Spleen (tissue), 11 donors: ENCODE measurements around the gene DNPH1. TPM values are rescaled to one million over a fixed set of nuclear protein-coding genes. Genes with fewer than 3 reads are reported as not detected.

Source experiments
- DNase-seq: peaks from one replicate; pipeline ENCODE4 v3.0.0-alpha.2; 2020
- H3K27ac ChIP-seq, 8 donors: fragments of 200-600 bp; sonication (generic) in 7 of 8; 1 replicate in 4 of 8; 2 replicates in 4 of 8; pipeline versions ENCODE4 v1.5.0 to v1.8.0; 2016 to 2021; ENCODE audit warnings: inconsistent platforms in 4 of 8, mild to moderate bottlenecking in 4 of 8, moderate library complexity in 1 of 8
- H3K27me3 ChIP-seq, 7 donors: fragments of 200-600 bp; sonication (generic) in 6 of 7; replicated peaks in 1 of 7; 1 replicate in 4 of 7; 2 replicates in 3 of 7; pipeline versions ENCODE4 v1.5.0 to v1.8.0; 2016 to 2021; ENCODE audit warnings: inconsistent platforms in 3 of 7, mild to moderate bottlenecking in 1 of 7
- H3K36me3 ChIP-seq, 6 donors: fragments of 200-600 bp; sonication (generic) in 5 of 6; 1 replicate in 4 of 6; 2 replicates in 2 of 6; pipeline versions ENCODE4 v1.5.0 to v1.8.0; 2016 to 2021; ENCODE audit warnings: inconsistent platforms in 2 of 6
- H3K4me1 ChIP-seq, 6 donors: fragments of 200-600 bp; sonication (generic) in 5 of 6; 1 replicate in 3 of 6; 2 replicates in 3 of 6; pipeline versions ENCODE4 v1.5.0 to v1.8.0; 2016 to 2021; ENCODE audit warnings: inconsistent platforms in 3 of 6
- H3K4me3 ChIP-seq, 8 donors: fragments of 200-600 bp; sonication (generic) in 7 of 8; 1 replicate in 4 of 8; 2 replicates in 4 of 8; pipeline versions ENCODE4 v1.5.0 to v1.8.0; 2016 to 2021; ENCODE audit warnings: inconsistent platforms in 4 of 8, mild to moderate bottlenecking in 4 of 8, moderate library complexity in 2 of 8
- H3K9me3 ChIP-seq, 8 donors: fragments of 200-600 bp; sonication (generic) in 7 of 8; 1 replicate in 4 of 8; 2 replicates in 4 of 8; pipeline versions ENCODE4 v1.5.0 to v1.8.0; 2016 to 2021; ENCODE audit warnings: inconsistent platforms in 4 of 8
- CTCF ChIP-seq, 11 experiments: fragments of 200-600 bp in 7 of 11; fragments of 450-650 bp in 4 of 11; sonication (generic) in 4 of 11; IDR thresholded peaks in 8 of 11; conservative IDR thresholded peaks in 3 of 11; 1 replicate in 7 of 11; 2 replicates in 4 of 11; pipeline versions ENCODE4 v1.4.0 to v1.8.0; 2016 to 2021; ENCODE audit warnings: antibody characterized with exemption in 11 of 11, inconsistent platforms in 4 of 11, mild to moderate bottlenecking in 1 of 11
- POLR2A ChIP-seq, 3 donors: fragments of 450-650 bp; IDR thresholded peaks; one replicate each; pipeline ENCODE4 v1.5.1; 2017; ENCODE audit warnings: antibody characterized with exemption in 3 of 3, mild to moderate bottlenecking in 1 of 3
- POLR2AphosphoS5 ChIP-seq, 3 donors: sonication (generic); formaldehyde crosslinking; IDR thresholded peaks; one replicate each; pipeline ENCODE4 v1.5.1; 2017; ENCODE audit warnings: antibody characterized with exemption in 3 of 3
- WGBS, 5 donors: extraction: QIAGEN DNeasy Blood & Tissue Kit in 3 of 5; methylation state at CpG; one replicate each; pipeline versions ENCODE4 v1.1.5 to v1.1.7; 2013 to 2018; 5-methylcytosine and 5-hydroxymethylcytosine counted together
- intact Hi-C: fragments of 100-400 bp; cut with DNase I; formaldehyde crosslinking; loops from one replicate; pipeline ENCODE4 v1.15.0; 2023; ENCODE audit warnings: low total_unique reads
- polyA plus RNA-seq, 3 donors: library from polyadenylated mRNA; stranded (reverse); fragments of 200-250 nt; gene quantifications; one replicate each; pipeline ENCODE4 v1.2.1, GENCODE V29; 2013
- total RNA-seq, 7 donors: library from RNA; depleted of rRNA in 3 of 7; stranded (reverse); fragments of >200 nt in 3 of 7; fragmentation: NEBNext Ultra II Directional in 4 of 7; extraction: Animal tissue kit (Norgen Biotek cat#: 25700) in 4 of 7; gene quantifications; one replicate each; pipeline versions ENCODE4 v1.1.0 to v1.2.1, GENCODE V29; 2016 to 2021
- donor health status: healthy with polysubstance abuse.
- donor health status: DM: no; HTN: no; CAD: no; lungs with moderate emphysema.
- donor health status: DM: no; HTN: no; CAD: no.
- donor health status: Bipolar disorder and iron deficiency.
- donor health status: healthy.
- donor health status: DM: no; HTN: no; CAD: no.
- donor health status: DM: yes; HTN: yes; CAD: no.

The DNPH1 gene
- total and polyA plus RNA-seq, 10 donors = 33.2 to 201 (median 58.0) TPM

- Histone ChIP-seq H3K9me3 (no peaks in the 10 kb centered on the region), H3K4me1 (peaks cover 12 to 72% (median 29%) of the 10 kb centered on the region in 6 donors), H3K27ac (peak overlapping the region in 3 of 8 donors; percentile 86 to 90 (median 87)), H3K27me3 (no peaks in the 10 kb centered on the region), H3K4me3 (no peak overlapping the region), H3K36me3 (peaks cover 0 to 79% (median 20%) of the 10 kb centered on the region in 6 donors)
- 90 to 94% (median 91%) methylated on average over 15 of the region's 15 CpGs for WGBS, 5 donors
- no peak for DNase-seq
- intact Hi-C loops = no loop called here
- TF ChIP-seq POLR2AphosphoS5 (IDR thresholded peaks at IDR 0.05) (no peak), CTCF (IDR thresholded peaks at IDR 0.05 in 8 of 11, conservative IDR thresholded peaks at IDR 0.05 in 3 of 11) (no peak), POLR2A (IDR thresholded peaks at IDR 0.05) (no peak)
Observed at GRCh38 chr6:43222418-43223059, 6.7 kb downstream of the DNPH1 start.

- H3K9me3 ChIP-seq = no peaks in the 10 kb centered on the region
- intact Hi-C loops = no loop called here
- peak in 1 of 3 donors; percentile 19 for TF ChIP-seq POLR2AphosphoS5 (IDR thresholded peaks at IDR 0.05)
- no peak for TF ChIP-seq POLR2A (IDR thresholded peaks at IDR 0.05)
- no peak for TF ChIP-seq CTCF (IDR thresholded peaks at IDR 0.05 in 8 of 11, conservative IDR thresholded peaks at IDR 0.05 in 3 of 11)
- no peak overlapping the region for H3K4me3 ChIP-seq
- H3K4me1 ChIP-seq = peaks cover 12 to 60% (median 28%) of the 10 kb centered on the region in 6 donors
- no peak for DNase-seq
- peak overlapping the region in 1 of 8 donors; percentile 26 for H3K27ac ChIP-seq
- 82 to 88% (median 85%) methylated on average over 17 to 20 of the region's 20 CpGs for WGBS, 5 donors
- no peaks in the 10 kb centered on the region for H3K27me3 ChIP-seq
- H3K36me3 ChIP-seq = peaks cover 0 to 91% (median 31%) of the 10 kb centered on the region in 6 donors
Observed at GRCh38 chr6:43221046-43221972, 8.0 kb downstream of the DNPH1 start.

GRCh38 chr6:43220439-43220951 is 8.8 kb downstream of the DNPH1 start:
- H3K36me3 ChIP-seq = peaks cover 0 to 91% (median 39%) of the 10 kb centered on the region in 6 donors
- no peak overlapping the region for H3K27ac ChIP-seq
- WGBS, 5 donors = 83 to 97% (median 95%) methylated on average over 12 to 16 of the region's 16 CpGs
- H3K4me1 ChIP-seq = peaks cover 12 to 51% (median 27%) of the 10 kb centered on the region in 6 donors
- no peak overlapping the region for H3K4me3 ChIP-seq
- H3K9me3 ChIP-seq = no peaks in the 10 kb centered on the region
- intact Hi-C loops = no loop called here
- no peak for DNase-seq
- H3K27me3 ChIP-seq = no peaks in the 10 kb centered on the region
- TF ChIP-seq POLR2A (IDR thresholded peaks at IDR 0.05) (no peak), POLR2AphosphoS5 (IDR thresholded peaks at IDR 0.05) (peak in 1 of 3 donors; percentile 55), CTCF (IDR thresholded peaks at IDR 0.05 in 8 of 11, conservative IDR thresholded peaks at IDR 0.05 in 3 of 11) (no peak)
